Endothelial cell of umbilical vein (primary cell): ENCODE measurements around the gene TRPM3. TPM values are rescaled to one million over a fixed set of nuclear protein-coding genes. Genes with fewer than 3 reads are reported as not detected.

Experiments
- BruUV-seq: library from RNA; stranded (reverse); fragments of 400-500 nt; replicated peaks from 2 replicates; lab custom pipeline; 2021; lab: Mats Ljungman, UMichigan
- CTCF ChIA-PET: fragments of 300-600, 350-600 bp; sonication (Branson Sonifier 250); formaldehyde crosslinking; loops from one replicate; lab custom pipeline; 2021; ENCODE audit warnings: antibody characterized with exemption, inconsistent platforms; lab: Charles Lee
- POLR2A ChIA-PET: fragments of 300-600, 350-600 bp; sonication (Branson Sonifier 250); formaldehyde crosslinking; loops from one replicate; lab custom pipeline; 2021; ENCODE audit warnings: antibody characterized with exemption, inconsistent platforms; lab: Charles Lee
- DNase-seq: peaks from one replicate; pipeline ENCODE4 v3.0.0-alpha.2; 2011; ENCODE audit warnings: low read depth, low spot score
- FAIRE-seq: peaks from 2 replicates; lab custom pipeline; 2011; peaks lifted over from hg19 to GRCh38; lab: Jason Lieb, UNC
- H2AFZ ChIP-seq: 2 replicates; pipeline ENCODE4 v1.6.0; 2012; ENCODE audit warnings: low read depth, low read length, control low read depth, inconsistent platforms
- H3K27ac ChIP-seq: 2 replicates; pipeline ENCODE4 v1.5.1; 2011; ENCODE audit warnings: low read depth, mild to moderate bottlenecking, control low read depth, low read length, moderate library complexity; ENCODE audit not compliant: insufficient read depth
- H3K27me3 ChIP-seq, 2 experiments: 2 replicates each; pipeline versions ENCODE4 v1.6.0 to v1.6.1; 2011; ENCODE audit warnings: low read length in 2 of 2, mixed read lengths in 1 of 2; ENCODE audit not compliant: control insufficient read depth in 2 of 2, insufficient read depth in 2 of 2
- H3K36me3 ChIP-seq, 2 experiments: 2 replicates in 1 of 2; 3 replicates in 1 of 2; pipeline ENCODE4 v1.5.1; 2011; ENCODE audit warnings: low read length in 2 of 2, mild to moderate bottlenecking in 1 of 2, moderate library complexity in 1 of 2; ENCODE audit not compliant: control insufficient read depth in 2 of 2, insufficient read depth in 2 of 2; ENCODE audit errors: extremely low read depth in 1 of 2
- H3K4me1 ChIP-seq: 3 replicates; pipeline ENCODE4 v1.5.1; 2011; ENCODE audit warnings: mild to moderate bottlenecking, low read length; ENCODE audit not compliant: control insufficient read depth, insufficient read depth; ENCODE audit errors: extremely low read depth
- H3K4me2 ChIP-seq: 2 replicates; pipeline ENCODE4 v1.6.1; 2011; ENCODE audit warnings: low read length, control low read depth, mixed read lengths; ENCODE audit not compliant: insufficient read depth
- H3K4me3 ChIP-seq, 3 experiments: fragments of 200-600 bp in 1 of 3; sonication (generic), shearing (Covaris generic) in 1 of 3; replicated peaks in 1 of 3; 2 replicates each; pipeline ENCODE4 v1.5.1; 2011 to 2016; ENCODE audit warnings: control low read depth in 3 of 3, low read length in 3 of 3, mild to moderate bottlenecking in 2 of 3, inconsistent platforms in 1 of 3, low read depth in 1 of 3, moderate library complexity in 1 of 3; ENCODE audit not compliant: insufficient read depth in 1 of 3
- H3K79me2 ChIP-seq: 2 replicates; pipeline ENCODE4 v1.6.0; 2012; ENCODE audit warnings: low read length, inconsistent platforms; ENCODE audit not compliant: control insufficient read depth, insufficient read depth
- H3K9ac ChIP-seq: replicated peaks from 2 replicates; pipeline ENCODE3; 2011; ENCODE audit warnings: low read length, control low read depth; ENCODE audit not compliant: insufficient read depth; ENCODE audit errors: extremely low read depth
- H3K9me1 ChIP-seq: replicated peaks from 3 replicates; pipeline ENCODE4 v1.6.0; 2011; ENCODE audit warnings: mild to moderate bottlenecking, low read length; ENCODE audit not compliant: control insufficient read depth, insufficient read depth; ENCODE audit errors: extremely low read depth
- H3K9me3 ChIP-seq: replicated peaks from 2 replicates; pipeline ENCODE4 v1.5.1; 2012; ENCODE audit warnings: low read length, inconsistent platforms; ENCODE audit not compliant: control insufficient read depth, insufficient read depth
- H4K20me1 ChIP-seq: replicated peaks from 2 replicates; pipeline ENCODE3; 2011; ENCODE audit warnings: mild to moderate bottlenecking, low read length; ENCODE audit not compliant: control insufficient read depth, insufficient read depth; ENCODE audit errors: extremely low read depth
- EZH2 ChIP-seq: IDR thresholded peaks from 2 replicates; pipeline ENCODE4 v1.6.1; 2012; ENCODE audit warnings: borderline replicate concordance, low read depth, mild to moderate bottlenecking, moderate library complexity, low read length, inconsistent platforms; ENCODE audit not compliant: severe bottlenecking
- FOS ChIP-seq: IDR thresholded peaks from 2 replicates; pipeline ENCODE4 v1.6.1; 2011; ENCODE audit warnings: mild to moderate bottlenecking, low read length, moderate library complexity, borderline replicate concordance; ENCODE audit not compliant: insufficient read depth
- GATA2 ChIP-seq: IDR thresholded peaks from 2 replicates; pipeline ENCODE4 v1.7.0; 2011; ENCODE audit warnings: low read depth, mild to moderate bottlenecking, moderate library complexity, mixed read lengths, low read length; ENCODE audit not compliant: insufficient read length, insufficient read depth
- JUN ChIP-seq: IDR thresholded peaks from 2 replicates; pipeline ENCODE4 v1.6.1; 2011; ENCODE audit warnings: borderline replicate concordance, low read depth; ENCODE audit not compliant: insufficient read length, insufficient read depth
- MYC ChIP-seq: IDR thresholded peaks from one replicate; pipeline ENCODE4 v1.6.1; 2011; ENCODE audit warnings: mild to moderate bottlenecking, low read depth, low read length
- POLR2A ChIP-seq: IDR thresholded peaks from 2 replicates; pipeline ENCODE4 v1.6.1; 2012; ENCODE audit warnings: low read depth, mild to moderate bottlenecking, control low read depth, low read length
- POLR2AphosphoS5 ChIP-seq: IDR thresholded peaks from 2 replicates; pipeline ENCODE4 v1.6.1; 2012; ENCODE audit warnings: low read depth, mild to moderate bottlenecking, control low read depth, low read length, moderate library complexity; ENCODE audit not compliant: insufficient read depth
- dilution Hi-C: fragments of 300-500 bp; cut with MboI; formaldehyde crosslinking; loops from one replicate; pipeline ENCODE4 v1.15.0; 2019; ENCODE audit warnings: low sequenced_read_pairs; ENCODE audit not compliant: extremely low pct_ligation_motif_present
- intact Hi-C: fragments of 100-400 bp; cut with micrococcal nuclease; formaldehyde crosslinking; loops from one replicate; pipeline ENCODE4 v1.10.0; 2022
- polyA plus RNA-seq, 4 experiments: library from polyadenylated mRNA; depleted of rRNA in 3 of 4; stranded (reverse) in 3 of 4; unstranded in 1 of 4; fragments of >200 nt; gene quantifications; 2 replicates each; pipeline versions ENCODE4 v1.2.1 to v1.2.3, GENCODE V29; 2011 to 2012; ENCODE audit warnings: missing spikeins in 1 of 4
- total RNA-seq: library from RNA; stranded (reverse); gene quantifications from 2 replicates; pipeline ENCODE4 v1.2.3, GENCODE V29; 2021
- TF ChIP-seq, protein P1 (sequence below): IDR thresholded peaks from 2 replicates; pipeline ENCODE4 v1.6.1; 2011; ENCODE audit not compliant: insufficient read depth, insufficient read length
- TF ChIP-seq, protein P2 (sequence below), 2 donors: IDR thresholded peaks; 1 replicate in 1 of 2; 2 replicates in 1 of 2; pipeline ENCODE4 v1.5.1; 2011; ENCODE audit warnings: low read length in 2 of 2, mild to moderate bottlenecking in 2 of 2, moderate library complexity in 2 of 2, control low read depth in 1 of 2, inconsistent platforms in 1 of 2, low read depth in 1 of 2; ENCODE audit not compliant: insufficient read depth in 1 of 2; ENCODE audit errors: extremely low read depth in 1 of 2

TRPM3 gene
- total and polyA plus RNA-seq, 2 donors (not counting 3 experiments of a cell fraction or from before 2014, with no cell fraction given) = 0.17 to 0.33 TPM

DNA sequence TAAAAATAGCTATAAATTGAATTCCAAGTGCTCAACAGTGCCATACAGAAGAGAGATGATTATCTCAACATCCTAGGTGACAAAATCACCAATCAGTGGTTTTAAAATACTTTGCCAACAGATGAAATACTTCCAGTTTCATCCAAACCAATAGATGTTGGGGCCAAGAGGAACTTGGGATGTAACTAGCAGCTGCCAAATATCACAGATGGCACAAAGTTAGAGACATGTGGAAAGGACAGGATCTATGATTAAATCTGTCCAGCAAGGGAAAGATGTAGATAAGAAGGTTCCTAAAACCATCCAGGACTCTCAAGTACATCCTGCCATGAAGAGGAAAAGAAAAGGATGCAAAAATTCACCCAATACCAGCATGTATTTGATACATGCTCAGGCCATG, 23.8 kb downstream of the TRPM3 start:
- no peak overlapping the region for H3K4me3 ChIP-seq
- no peaks in the 10 kb centered on the region for H3K27me3 ChIP-seq
- H4K20me1 ChIP-seq = no peaks in the 10 kb centered on the region
- POLR2A ChIA-PET = no interaction called here
- no peak overlapping the region for H3K4me2 ChIP-seq
- H3K4me1 ChIP-seq = no peaks in the 10 kb centered on the region
- H3K9ac ChIP-seq = no peak overlapping the region
- DNase-seq = no peak
- no peak overlapping the region for H3K27ac ChIP-seq
- no peaks in the 10 kb centered on the region for H3K9me1 ChIP-seq
- no peaks in the 10 kb centered on the region for H3K36me3 ChIP-seq
- TF ChIP-seq GATA2 = no peak
- no peak for TF ChIP-seq POLR2AphosphoS5
- no peak for TF ChIP-seq EZH2
- TF ChIP-seq MYC = no peak
- TF ChIP-seq POLR2A = no peak
- no peak for TF ChIP-seq FOS
- TF ChIP-seq, protein P1, sequence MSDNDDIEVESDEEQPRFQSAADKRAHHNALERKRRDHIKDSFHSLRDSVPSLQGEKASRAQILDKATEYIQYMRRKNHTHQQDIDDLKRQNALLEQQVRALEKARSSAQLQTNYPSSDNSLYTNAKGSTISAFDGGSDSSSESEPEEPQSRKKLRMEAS = no peak
- TF ChIP-seq, protein P2, sequence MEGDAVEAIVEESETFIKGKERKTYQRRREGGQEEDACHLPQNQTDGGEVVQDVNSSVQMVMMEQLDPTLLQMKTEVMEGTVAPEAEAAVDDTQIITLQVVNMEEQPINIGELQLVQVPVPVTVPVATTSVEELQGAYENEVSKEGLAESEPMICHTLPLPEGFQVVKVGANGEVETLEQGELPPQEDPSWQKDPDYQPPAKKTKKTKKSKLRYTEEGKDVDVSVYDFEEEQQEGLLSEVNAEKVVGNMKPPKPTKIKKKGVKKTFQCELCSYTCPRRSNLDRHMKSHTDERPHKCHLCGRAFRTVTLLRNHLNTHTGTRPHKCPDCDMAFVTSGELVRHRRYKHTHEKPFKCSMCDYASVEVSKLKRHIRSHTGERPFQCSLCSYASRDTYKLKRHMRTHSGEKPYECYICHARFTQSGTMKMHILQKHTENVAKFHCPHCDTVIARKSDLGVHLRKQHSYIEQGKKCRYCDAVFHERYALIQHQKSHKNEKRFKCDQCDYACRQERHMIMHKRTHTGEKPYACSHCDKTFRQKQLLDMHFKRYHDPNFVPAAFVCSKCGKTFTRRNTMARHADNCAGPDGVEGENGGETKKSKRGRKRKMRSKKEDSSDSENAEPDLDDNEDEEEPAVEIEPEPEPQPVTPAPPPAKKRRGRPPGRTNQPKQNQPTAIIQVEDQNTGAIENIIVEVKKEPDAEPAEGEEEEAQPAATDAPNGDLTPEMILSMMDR (IDR thresholded peaks at IDR 0.05; ENCODE audit: extremely low read depth in 1 of 2, insufficient read depth in 1 of 2, low read depth in 1 of 2, low read length in 2 of 2) = no peak
- no peak for TF ChIP-seq JUN
- dilution Hi-C loops (no loop called here), intact Hi-C loops (loop anchor here (5.0 kb wide), 1 partner anchor 90 kb away; no protein-coding TSS in a partner anchor)
- CTCF ChIA-PET = interaction anchor here (1.7 kb wide), 1 partner anchor 8 kb away, joined by 5 read pairs; no protein-coding TSS in a partner anchor
- H3K9me3 ChIP-seq = no peaks in the 10 kb centered on the region
- no peak for FAIRE-seq
- no peaks in the 10 kb centered on the region for H3K79me2 ChIP-seq
- H2AFZ ChIP-seq = no peak overlapping the region
- no TSS peak for BruUV-seq
